ENCODE measurements around the gene OSGIN1.

- TF ChIP-seq SUZ12 (IDR thresholded peaks at IDR 0.05) (no peak), PKNOX1 (IDR thresholded peaks at IDR 0.05) (no peak), LEF1 (IDR thresholded peaks at IDR 0.05; ENCODE audit: borderline replicate concordance) (no peak), BHLHE40 (IDR thresholded peaks at IDR 0.05; ENCODE audit: borderline replicate concordance) (no peak), CTBP1 (IDR thresholded peaks at IDR 0.05; ENCODE audit: borderline replicate concordance) (no peak), HDGF (IDR thresholded peaks at IDR 0.05; ENCODE audit: borderline replicate concordance) (no peak), L3MBTL2 (conservative IDR thresholded peaks at IDR 0.05) (no peak)
Measured at GRCh38 chr16:83990492-83990891, 37.5 kb downstream of the OSGIN1 start.
